Large intestine (tissue), 12 donors: ENCODE results near the gene SFN. TPM values are rescaled to one million over a fixed set of nuclear protein-coding genes. Genes with fewer than 3 reads are reported as not detected.

Experiments used
- DNase-seq, 2 donors: peaks; one replicate each; pipeline versions ENCODE4 v3.0.0 to v3.0.0-alpha.2; 2013
- H3K27ac ChIP-seq: one replicate; pipeline ENCODE4 v1.5.1; 2013; ENCODE audit warnings: low read length
- H3K27me3 ChIP-seq: 2 replicates; pipeline ENCODE4 v1.6.1; 2013; ENCODE audit warnings: low read length; ENCODE audit not compliant: control insufficient read depth, insufficient read depth
- H3K36me3 ChIP-seq: 2 replicates; pipeline ENCODE4 v1.6.1; 2013; ENCODE audit warnings: low read length; ENCODE audit not compliant: control insufficient read depth, insufficient read depth
- H3K4me1 ChIP-seq: one replicate; pipeline ENCODE4 v1.6.1; 2013; ENCODE audit warnings: low read length; ENCODE audit not compliant: control insufficient read depth, insufficient read depth
- H3K4me3 ChIP-seq: one replicate; pipeline ENCODE4 v1.5.1; 2013; ENCODE audit warnings: low read length
- H3K9me3 ChIP-seq: one replicate; pipeline ENCODE4 v1.6.1; 2013; ENCODE audit warnings: mild to moderate bottlenecking, low read depth, low read length, moderate library complexity; ENCODE audit not compliant: control insufficient read depth
- WGBS: methylation state at CpG from one replicate; pipeline ENCODE4 v1.1.5; 2013; ENCODE audit warnings: low lambda C conversion rate; ENCODE audit not compliant: insufficient coverage; 5-methylcytosine and 5-hydroxymethylcytosine counted together
- long read RNA-seq, 11 donors: transcript quantifications; one replicate each; lab custom pipeline, GENCODE V29; 2026
- polyA plus RNA-seq: library from polyadenylated mRNA; unstranded; fragments of 120-200 nt; gene quantifications from one replicate; pipeline ENCODE4 v1.2.1, GENCODE V29; 2013

SFN gene
- 6.9 TPM for polyA plus RNA-seq
- long read RNA-seq, donor 1, partial matches to known transcripts: 0 of 2 reads
- long read RNA-seq, donor 1, other reads (novel, unspliced or antisense): 0 of 2 reads
- long read RNA-seq, donor 2, transcript SFN-201 (1 exons, 1,320 nt): major isoform, 10 of 10 reads
- long read RNA-seq, donor 2, partial matches to known transcripts: 0 of 10 reads
- long read RNA-seq, donor 2, other reads (novel, unspliced or antisense): 0 of 10 reads
- long read RNA-seq, donor 3: 0 reads
- long read RNA-seq, donor 4, partial matches to known transcripts: 0 of 1 reads
- long read RNA-seq, donor 4, other reads (novel, unspliced or antisense): 0 of 1 reads
- long read RNA-seq, donor 5, transcript SFN-201 (1 exons, 1,320 nt): major isoform, 12 of 12 reads
- long read RNA-seq, donor 5, partial matches to known transcripts: 0 of 12 reads
- long read RNA-seq, donor 5, other reads (novel, unspliced or antisense): 0 of 12 reads
- long read RNA-seq, donor 6, transcript SFN-201 (1 exons, 1,320 nt): major isoform, 19 of 19 reads
- long read RNA-seq, donor 6, partial matches to known transcripts: 0 of 19 reads
- long read RNA-seq, donor 6, other reads (novel, unspliced or antisense): 0 of 19 reads
- long read RNA-seq, donor 7, transcript SFN-201 (1 exons, 1,320 nt): major isoform, 8 of 8 reads
- long read RNA-seq, donor 7, partial matches to known transcripts: 0 of 8 reads
- long read RNA-seq, donor 7, other reads (novel, unspliced or antisense): 0 of 8 reads
- long read RNA-seq, donor 8, transcript SFN-201 (1 exons, 1,320 nt): major isoform, 20 of 20 reads
- long read RNA-seq, donor 8, partial matches to known transcripts: 0 of 20 reads
- long read RNA-seq, donor 8, other reads (novel, unspliced or antisense): 0 of 20 reads
- long read RNA-seq, donor 9, transcript SFN-201 (1 exons, 1,320 nt): major isoform, 12 of 12 reads
- long read RNA-seq, donor 9, partial matches to known transcripts: 0 of 12 reads
- long read RNA-seq, donor 9, other reads (novel, unspliced or antisense): 0 of 12 reads
- long read RNA-seq, donor 10, transcript SFN-201 (1 exons, 1,320 nt): major isoform, 13 of 13 reads
- long read RNA-seq, donor 10, partial matches to known transcripts: 0 of 13 reads
- long read RNA-seq, donor 10, other reads (novel, unspliced or antisense): 0 of 13 reads
- long read RNA-seq, donor 11, transcript SFN-201 (1 exons, 1,320 nt): major isoform, 7 of 7 reads
- long read RNA-seq, donor 11, partial matches to known transcripts: 0 of 7 reads
- long read RNA-seq, donor 11, other reads (novel, unspliced or antisense): 0 of 7 reads

DNA sequence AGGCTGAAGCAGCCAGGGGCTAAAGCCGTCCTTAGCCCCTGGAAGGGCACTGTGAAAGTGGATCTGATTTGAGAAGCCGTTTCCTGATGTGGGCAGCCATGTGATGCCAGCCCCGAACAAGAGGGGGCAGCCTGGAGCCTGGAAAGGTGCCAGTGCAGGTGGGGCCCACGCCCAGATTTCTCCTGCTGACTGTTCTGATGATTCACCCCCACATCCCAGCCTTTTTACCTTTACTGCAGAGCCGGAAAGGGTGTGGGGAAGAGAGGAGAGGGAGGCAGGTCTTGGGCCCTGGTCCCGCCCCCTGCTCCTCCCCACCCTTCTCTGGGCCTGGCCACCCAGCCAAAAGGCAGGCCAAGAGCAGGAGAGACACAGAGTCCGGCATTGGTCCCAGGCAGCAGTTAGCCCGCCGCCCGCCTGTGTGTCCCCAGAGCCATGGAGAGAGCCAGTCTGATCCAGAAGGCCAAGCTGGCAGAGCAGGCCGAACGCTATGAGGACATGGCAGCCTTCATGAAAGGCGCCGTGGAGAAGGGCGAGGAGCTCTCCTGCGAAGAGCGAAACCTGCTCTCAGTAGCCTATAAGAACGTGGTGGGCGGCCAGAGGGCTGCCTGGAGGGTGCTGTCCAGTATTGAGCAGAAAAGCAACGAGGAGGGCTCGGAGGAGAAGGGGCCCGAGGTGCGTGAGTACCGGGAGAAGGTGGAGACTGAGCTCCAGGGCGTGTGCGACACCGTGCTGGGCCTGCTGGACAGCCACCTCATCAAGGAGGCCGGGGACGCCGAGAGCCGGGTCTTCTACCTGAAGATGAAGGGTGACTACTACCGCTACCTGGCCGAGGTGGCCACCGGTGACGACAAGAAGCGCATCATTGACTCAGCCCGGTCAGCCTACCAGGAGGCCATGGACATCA lies at the start of gene SFN:
TSS of gene SFN (plus strand) at position 369 of the 904 bp plus-strand sequence. CDS start at position 433, 64 bp downstream.
- Histone ChIP-seq H3K9me3 (no peaks in the 10 kb centered on the region), H3K36me3 (no peaks in the 10 kb centered on the region), H3K4me3 (peak within 1 kb of the TSS; percentile 98), H3K27ac (peak within 1 kb of the TSS; percentile 51), H3K4me1 (peaks cover 25% of the 10 kb centered on the region), H3K27me3 (no peaks in the 10 kb centered on the region)
- WGBS: no CpG with 5 or more reads among the region's 37 CpGs
- peak; percentile 90 to 94 for DNase-seq

DNA sequence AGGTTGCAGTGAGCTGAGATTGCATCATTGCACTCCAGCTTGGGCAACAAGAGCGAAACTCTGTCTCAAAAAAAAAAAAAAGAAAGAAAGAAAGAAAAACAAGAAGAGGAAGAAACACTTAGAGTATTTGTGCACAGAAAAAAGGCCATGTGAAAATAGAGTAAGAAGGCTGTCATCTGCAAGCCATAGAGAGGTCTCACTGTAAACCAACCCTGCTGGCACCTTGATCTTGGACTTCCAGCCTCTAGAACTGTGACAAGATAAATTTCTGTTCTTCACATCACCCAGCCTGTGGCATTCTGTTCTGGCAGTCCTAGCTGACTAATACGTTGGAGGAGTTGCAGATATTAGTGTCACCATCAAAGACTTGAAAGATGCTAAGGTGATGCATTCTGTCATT lies 48.6 kb upstream of the SFN start:
- H3K4me1 ChIP-seq: no peaks in the 10 kb centered on the region
- no peak overlapping the region for H3K27ac ChIP-seq
- H3K36me3 ChIP-seq: no peaks in the 10 kb centered on the region
- no peaks in the 10 kb centered on the region for H3K27me3 ChIP-seq
- H3K9me3 ChIP-seq: no peaks in the 10 kb centered on the region
- no peak for DNase-seq
- no CpG with 5 or more reads among the region's 2 CpGs for WGBS
- no peak overlapping the region for H3K4me3 ChIP-seq

DNA sequence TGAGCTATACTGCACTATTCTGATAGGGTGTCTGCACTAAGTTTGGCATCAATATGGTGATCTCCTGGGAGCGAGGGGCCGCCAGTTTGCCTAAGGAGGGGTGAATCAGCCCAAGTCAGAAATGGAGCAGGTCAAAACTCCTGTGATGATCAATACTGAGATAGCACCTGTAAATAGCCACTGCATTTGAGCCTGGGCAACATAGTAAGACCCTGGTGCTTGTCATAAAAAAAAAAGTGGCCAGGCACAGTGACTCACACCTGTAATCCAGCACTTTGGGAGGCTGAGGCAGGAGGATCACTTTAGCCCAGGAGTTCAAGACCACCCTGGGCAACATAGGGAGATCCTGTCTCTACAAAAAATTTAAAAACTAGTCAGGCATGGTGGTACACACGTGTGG lies 48.1 kb upstream of the SFN start:
- H3K4me3 ChIP-seq: no peak overlapping the region
- no peaks in the 10 kb centered on the region for H3K9me3 ChIP-seq
- H3K27ac ChIP-seq: no peak overlapping the region
- H3K36me3 ChIP-seq: no peaks in the 10 kb centered on the region
- DNase-seq: no peak
- no peaks in the 10 kb centered on the region for H3K4me1 ChIP-seq
- no CpG with 5 or more reads among the region's 3 CpGs for WGBS
- H3K27me3 ChIP-seq: no peaks in the 10 kb centered on the region

DNA sequence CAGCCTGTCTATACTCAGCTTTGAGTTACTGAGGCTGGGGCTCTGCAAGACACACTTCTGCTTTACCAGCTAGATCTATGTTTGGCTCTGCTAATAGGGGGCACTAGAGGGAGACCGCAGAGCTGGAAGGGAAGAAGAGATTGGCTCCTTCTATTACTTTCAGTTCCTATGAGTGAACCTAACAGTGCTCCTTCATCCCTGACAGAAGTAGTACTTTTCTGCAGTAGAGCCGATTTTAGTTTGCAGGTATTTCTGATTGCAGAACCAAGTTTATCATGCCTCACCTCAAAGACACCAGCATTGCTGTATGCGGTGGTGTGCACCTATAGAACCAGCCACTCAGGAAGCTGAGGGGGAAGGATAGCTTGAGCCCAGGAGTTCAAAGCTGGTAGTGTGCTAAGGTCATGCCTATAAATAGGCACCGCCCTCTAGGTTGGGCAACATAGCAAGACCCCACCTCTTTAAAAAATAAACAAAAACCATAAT lies 42.1 kb upstream of the SFN start:
- Histone ChIP-seq H3K27ac (no peak overlapping the region), H3K9me3 (no peaks in the 10 kb centered on the region), H3K36me3 (no peaks in the 10 kb centered on the region), H3K4me3 (no peak overlapping the region), H3K4me1 (peaks cover 4% of the 10 kb centered on the region), H3K27me3 (no peaks in the 10 kb centered on the region)
- DNase-seq: no peak
- no CpG with 5 or more reads among the region's 4 CpGs for WGBS

DNA sequence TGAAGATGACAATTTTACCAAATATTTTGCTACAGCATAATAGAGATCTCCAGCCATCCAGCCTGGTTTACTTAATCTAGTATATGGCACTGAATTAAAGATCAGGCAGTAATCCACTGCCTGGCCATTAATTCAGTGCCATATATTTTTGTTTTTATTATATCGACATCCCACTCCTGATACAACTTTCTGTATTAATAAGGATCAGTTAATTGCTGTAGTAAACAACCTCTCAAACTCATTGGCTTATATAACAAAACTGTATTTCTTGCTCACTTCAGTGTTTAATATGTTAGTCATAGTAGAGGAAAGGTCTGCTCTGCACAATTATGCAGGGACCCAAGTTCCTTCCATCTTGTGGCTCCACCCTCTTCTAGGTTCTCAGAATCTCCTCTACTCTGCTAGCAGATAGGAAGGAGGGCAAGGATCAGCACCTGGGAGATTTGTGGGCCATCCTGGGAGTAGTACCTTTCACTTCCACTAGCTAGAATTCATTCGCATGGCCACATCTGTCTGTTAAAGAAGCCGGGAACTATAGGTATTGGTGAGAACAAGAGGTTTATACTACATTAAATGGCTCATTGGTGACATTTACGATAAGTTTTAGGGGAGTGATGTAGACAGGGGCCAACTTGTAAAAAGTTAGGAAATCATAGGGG lies 40.1 kb upstream of the SFN start:
- 100% methylated on average over 1 of the region's 4 CpGs for WGBS
- no peak overlapping the region for H3K4me3 ChIP-seq
- no peaks in the 10 kb centered on the region for H3K9me3 ChIP-seq
- no peak overlapping the region for H3K27ac ChIP-seq
- no peaks in the 10 kb centered on the region for H3K27me3 ChIP-seq
- DNase-seq: no peak
- no peaks in the 10 kb centered on the region for H3K36me3 ChIP-seq
- peaks cover 15% of the 10 kb centered on the region for H3K4me1 ChIP-seq

DNA sequence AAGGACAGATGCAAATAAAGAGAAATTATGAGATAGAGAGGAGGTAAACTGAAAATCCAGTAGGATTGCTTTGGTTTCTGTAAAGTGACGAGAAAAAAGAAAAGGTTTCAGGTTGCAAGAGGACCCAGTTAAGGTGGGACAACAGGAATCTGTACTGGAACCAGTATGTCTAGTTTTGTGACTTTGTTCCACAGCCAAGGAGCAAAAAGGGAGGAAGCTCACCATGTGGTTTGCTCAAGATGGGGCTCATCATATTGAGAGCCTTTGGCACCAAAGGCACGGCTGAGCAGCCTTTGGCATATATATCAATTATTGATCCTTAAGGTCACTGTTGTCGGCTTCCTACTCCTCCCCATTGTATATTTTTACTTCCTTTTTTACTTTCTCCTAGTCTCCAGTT lies 38.2 kb upstream of the SFN start:
- Histone ChIP-seq H3K27ac (no peak overlapping the region), H3K36me3 (no peaks in the 10 kb centered on the region)

DNA sequence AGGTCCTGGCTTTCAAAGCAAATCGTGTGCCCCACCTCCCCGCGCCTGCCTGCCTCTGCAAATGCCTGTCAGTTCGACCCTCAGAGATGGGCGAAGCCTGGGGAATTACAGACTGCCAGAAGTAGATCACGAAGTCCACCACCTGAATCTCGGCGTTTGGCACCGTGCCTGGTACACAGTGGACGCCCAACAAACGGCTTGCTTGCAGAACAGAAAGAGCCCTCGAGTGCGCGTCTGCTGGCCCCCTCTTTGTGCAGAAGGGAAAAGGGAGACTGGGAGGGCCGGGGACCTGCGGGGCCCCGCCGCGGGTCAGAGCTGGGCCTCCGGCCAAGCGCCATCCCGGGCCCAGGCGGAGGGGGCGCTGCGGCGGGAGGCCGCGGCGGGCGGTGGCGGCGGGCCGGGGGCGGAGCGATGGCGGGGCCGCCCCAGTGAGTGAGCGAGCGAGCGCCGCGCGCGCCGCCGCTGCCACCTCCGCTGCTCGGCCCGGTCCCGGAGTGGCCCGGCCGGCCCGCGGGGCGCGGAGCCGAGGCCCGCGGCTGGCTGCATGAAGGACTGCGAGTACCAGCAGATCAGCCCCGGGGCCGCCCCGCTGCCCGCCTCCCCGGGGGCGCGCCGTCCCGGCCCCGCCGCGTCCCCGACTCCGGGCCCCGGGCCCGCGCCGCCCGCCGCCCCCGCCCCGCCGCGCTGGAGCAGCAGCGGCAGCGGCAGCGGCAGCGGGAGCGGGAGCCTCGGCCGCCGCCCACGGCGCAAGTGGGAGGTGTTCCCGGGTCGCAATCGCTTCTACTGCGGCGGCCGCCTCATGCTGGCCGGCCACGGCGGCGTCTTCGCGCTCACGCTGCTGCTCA lies 36.5 kb upstream of the SFN start, which contains the start of gene ZDHHC18:
TSS of gene ZDHHC18 (plus strand) at position 428 of the 845 bp plus-strand sequence. CDS start at position 545, 117 bp downstream.
- peak; percentile 46 to 83 for DNase-seq
- peaks cover 2% of the 10 kb centered on the region for H3K36me3 ChIP-seq
- H3K4me1 ChIP-seq: peaks cover 15% of the 10 kb centered on the region
- no peaks in the 10 kb centered on the region for H3K27me3 ChIP-seq
- peak within 1 kb of the TSS; percentile 71 for H3K4me3 ChIP-seq
- H3K9me3 ChIP-seq: no peaks in the 10 kb centered on the region
- H3K27ac ChIP-seq: peak within 1 kb of the TSS; percentile 17
- WGBS: no CpG with 5 or more reads among the region's 107 CpGs

More for the DNA sequence above, 38.2 kb upstream of the SFN start:
- no peak for DNase-seq
- H3K27me3 ChIP-seq: no peaks in the 10 kb centered on the region
- whole genome bisulfite sequencing: 97% methylated on average over 3 of the region's 3 CpGs
- no peaks in the 10 kb centered on the region for H3K9me3 ChIP-seq
- peaks cover 15% of the 10 kb centered on the region for H3K4me1 ChIP-seq
- no peak overlapping the region for H3K4me3 ChIP-seq

DNA sequence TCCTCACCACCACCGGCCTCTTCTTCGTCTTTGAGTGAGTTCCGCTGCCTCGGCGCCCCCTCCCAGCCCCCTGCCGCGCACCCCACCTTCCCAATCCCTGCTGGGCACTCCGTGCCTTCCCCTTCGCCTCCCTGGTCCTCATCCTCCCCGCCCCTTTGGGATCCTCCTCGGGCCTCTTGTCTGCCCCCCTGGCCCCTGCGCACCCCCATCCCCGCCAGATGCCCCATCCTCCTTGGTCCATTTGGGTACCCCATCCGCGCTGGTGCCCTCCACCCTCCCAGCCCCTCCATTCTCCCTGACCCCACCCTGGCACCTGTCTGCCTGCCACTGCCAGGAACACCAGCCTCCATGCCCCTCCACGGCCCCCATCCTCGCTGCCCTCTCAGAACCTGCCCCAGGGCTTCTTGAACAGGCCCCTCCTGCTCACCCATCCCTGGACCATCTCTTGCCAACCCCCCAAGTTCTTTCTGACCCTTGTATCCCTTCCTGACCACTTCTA lies 35.8 kb upstream of the SFN start:
- no peaks in the 10 kb centered on the region for H3K27me3 ChIP-seq
- peak overlapping the region; percentile 64 for H3K4me3 ChIP-seq
- no CpG with 5 or more reads among the region's 17 CpGs for WGBS
- DNase-seq: no peak
- H3K4me1 ChIP-seq: peaks cover 15% of the 10 kb centered on the region
- no peak overlapping the region for H3K27ac ChIP-seq
- no peaks in the 10 kb centered on the region for H3K9me3 ChIP-seq
- H3K36me3 ChIP-seq: peaks cover 8% of the 10 kb centered on the region
